GM19455 (cell line): Measurements from ENCODE around the gene PTCH1.

Experiments used
- ATAC-seq: cut with Tn5 transposase; IDR thresholded peaks from one replicate; pipeline ENCODE4 v1.9.1; 2021; ENCODE audit not compliant: unreplicated experiment

PTCH1 gene

GRCh38 chr9:95499046-95499676, 17.6 kb downstream of the PTCH1 start:
- ATAC-seq = no peak

- no peak for ATAC-seq
These were observed 18.1 kb downstream of the PTCH1 start for GRCh38 chr9:95498641-95499040.

GRCh38 chr9:95497772-95498171, 19.0 kb downstream of the PTCH1 start:
- ATAC-seq = no peak

- no peak for ATAC-seq
These were observed 20.1 kb downstream of the PTCH1 start for GRCh38 chr9:95496687-95497086.

- no peak for ATAC-seq
These were observed 20.8 kb downstream of the PTCH1 start for GRCh38 chr9:95495961-95496360.

- no peak for ATAC-seq
These were observed 21.2 kb downstream of the PTCH1 start for GRCh38 chr9:95495529-95495928.

GRCh38 chr9:95494416-95495371, 22.1 kb downstream of the PTCH1 start:
- peak; percentile 92 for ATAC-seq

GRCh38 chr9:95494022-95494415, 22.8 kb downstream of the PTCH1 start:
- peak; percentile 68 for ATAC-seq

- no peak for ATAC-seq
These were observed 23.4 kb downstream of the PTCH1 start for GRCh38 chr9:95493402-95493801.

GRCh38 chr9:95491543-95492320, 25.0 kb downstream of the PTCH1 start:
- no peak for ATAC-seq

- ATAC-seq = no peak
These were observed 27.8 kb downstream of the PTCH1 start for GRCh38 chr9:95488954-95489353.

GRCh38 chr9:95486318-95486717, 30.5 kb downstream of the PTCH1 start:
- no peak for ATAC-seq

- no peak for ATAC-seq
These were observed 32.5 kb downstream of the PTCH1 start for GRCh38 chr9:95484225-95484624.

GRCh38 chr9:95483431-95483830, 33.3 kb downstream of the PTCH1 start:
- ATAC-seq = no peak

GRCh38 chr9:95482621-95483020, 34.1 kb downstream of the PTCH1 start:
- no peak for ATAC-seq

- no peak for ATAC-seq
These were observed 35.8 kb downstream of the PTCH1 start for GRCh38 chr9:95481000-95481399.

GRCh38 chr9:95480346-95480745, 36.4 kb downstream of the PTCH1 start:
- ATAC-seq = no peak

- ATAC-seq = no peak
These were observed 37.4 kb downstream of the PTCH1 start for GRCh38 chr9:95479330-95479729.

GRCh38 chr9:95478335-95478734, 38.4 kb downstream of the PTCH1 start:
- ATAC-seq = no peak

- no peak for ATAC-seq
These were observed 38.9 kb downstream of the PTCH1 start for GRCh38 chr9:95477885-95478284.

- ATAC-seq = no peak
These were observed 39.3 kb downstream of the PTCH1 start for GRCh38 chr9:95477441-95477840.

GRCh38 chr9:95468791-95469190, 48.0 kb downstream of the PTCH1 start:
- no peak for ATAC-seq
